SK-N-SH (cell line): ENCODE measurements around the gene SMIM28. TPM values are rescaled to one million over a fixed set of nuclear protein-coding genes. Genes with fewer than 3 reads are reported as not detected.

Source experiments
- CTCF ChIA-PET: fragments of 300-600, 350-600 bp; formaldehyde crosslinking; extraction: SDS; loops from one replicate; lab custom pipeline; 2021; lab: Yijun Ruan, JAX
- POLR2A ChIA-PET: fragments of 350-600 bp; sonication (Branson Sonifier 250); formaldehyde crosslinking; extraction: SDS; loops from one replicate; lab custom pipeline; 2020; ENCODE audit warnings: antibody characterized with exemption, inconsistent platforms; lab: Yijun Ruan, JAX
- DNase-seq: peaks from one replicate; pipeline ENCODE4 v3.0.0; 2012
- H2AFZ ChIP-seq: fragments of 200-600 bp; sonication (generic); 2 replicates; pipeline ENCODE4 v1.8.1; 2016; ENCODE audit warnings: antibody characterized with exemption, mild to moderate bottlenecking, low read depth
- H3F3A ChIP-seq: fragments of 200-600 bp; sonication (generic); replicated peaks from 2 replicates; pipeline ENCODE3; 2016; ENCODE audit warnings: antibody characterized with exemption, mild to moderate bottlenecking; ENCODE audit not compliant: insufficient read depth
- H3K27ac ChIP-seq, 2 experiments: fragments of 200-500 bp in 1 of 2; fragments of 200-600 bp in 1 of 2; sonication (Bioruptor generic) in 1 of 2; sonication (generic), shearing (Covaris generic) in 1 of 2; 2 replicates each; pipeline versions ENCODE4 v1.5.1 to v1.6.1; 2014 to 2016; ENCODE audit warnings: low read depth in 2 of 2, inconsistent platforms in 1 of 2, low read length in 1 of 2, mild to moderate bottlenecking in 1 of 2, mixed read lengths in 1 of 2
- H3K27me3 ChIP-seq: fragments of 200-600 bp; sonication (generic), shearing (Covaris generic); 2 replicates; pipeline ENCODE4 v1.6.1; 2016; ENCODE audit warnings: mixed run types; ENCODE audit not compliant: insufficient read depth
- H3K36me3 ChIP-seq, 2 experiments: fragments of 200-500 bp in 1 of 2; fragments of 200-600 bp in 1 of 2; sonication (Bioruptor generic) in 1 of 2; sonication (generic) in 1 of 2; replicated peaks in 1 of 2; 2 replicates each; pipeline versions ENCODE3 to v1.5.1; 2014 to 2016; ENCODE audit warnings: low read length in 1 of 2, mild to moderate bottlenecking in 1 of 2; ENCODE audit not compliant: insufficient read depth in 2 of 2, control insufficient read depth in 1 of 2
- H3K4me1 ChIP-seq, 2 experiments: fragments of 200-500 bp in 1 of 2; fragments of 200-600 bp in 1 of 2; sonication (Bioruptor generic) in 1 of 2; sonication (generic), shearing (Covaris generic) in 1 of 2; 2 replicates each; pipeline versions ENCODE4 v1.5.1 to v1.6.1; 2014 to 2016; ENCODE audit warnings: low read depth in 1 of 2, low read length in 1 of 2, mixed run types in 1 of 2; ENCODE audit not compliant: insufficient read depth in 2 of 2, control insufficient read depth in 1 of 2
- H3K4me2 ChIP-seq: fragments of 200-600 bp; sonication (generic), shearing (Covaris generic); 2 replicates; pipeline ENCODE4 v1.6.1; 2017; ENCODE audit warnings: mixed run types
- H3K4me3 ChIP-seq, 2 experiments: fragments of 200-500 bp in 1 of 2; fragments of 200-600 bp in 1 of 2; sonication (Bioruptor generic) in 1 of 2; sonication (generic), shearing (Covaris generic) in 1 of 2; 2 replicates each; pipeline versions ENCODE4 v1.5.1 to v1.8.1; 2014 to 2016; ENCODE audit warnings: low read depth in 2 of 2, inconsistent platforms in 1 of 2, low read length in 1 of 2, mild to moderate bottlenecking in 1 of 2, mixed read lengths in 1 of 2, moderate library complexity in 1 of 2
- H3K79me2 ChIP-seq: fragments of 200-600 bp; sonication (generic); 2 replicates; pipeline ENCODE4 v1.8.1; 2017; ENCODE audit warnings: mild to moderate bottlenecking; ENCODE audit not compliant: insufficient read depth
- H3K9ac ChIP-seq: fragments of 200-600 bp; sonication (generic); 2 replicates; pipeline ENCODE4 v1.6.1; 2017; ENCODE audit warnings: mixed run types
- H3K9me2 ChIP-seq: fragments of 200-600 bp; sonication (generic); 2 replicates; pipeline ENCODE4 v1.6.1; 2017; ENCODE audit warnings: mixed run types
- H3K9me3 ChIP-seq: fragments of 200-600 bp; sonication (generic); 2 replicates; pipeline ENCODE4 v1.6.1; 2017; ENCODE audit warnings: mixed run types, mild to moderate bottlenecking, moderate library complexity
- H4K20me1 ChIP-seq: fragments of 200-600 bp; sonication (generic); 2 replicates; pipeline ENCODE4 v1.6.1; 2017; ENCODE audit warnings: mild to moderate bottlenecking, mixed run types; ENCODE audit not compliant: insufficient read depth
- EP300 ChIP-seq, 2 experiments: IDR thresholded peaks; 2 replicates each; pipeline versions ENCODE4 v1.4.0 to v1.6.1; 2012; ENCODE audit warnings: borderline replicate concordance in 1 of 2, low read depth in 1 of 2, low read length in 1 of 2
- FOXM1 ChIP-seq: IDR thresholded peaks from 2 replicates; pipeline ENCODE4 v1.4.0; 2012; ENCODE audit warnings: low read depth, mild to moderate bottlenecking
- JUND ChIP-seq: IDR thresholded peaks from 2 replicates; pipeline ENCODE4 v1.4.0; 2012
- MXI1 ChIP-seq: IDR thresholded peaks from 2 replicates; pipeline ENCODE4 v1.6.1; 2012; ENCODE audit warnings: mild to moderate bottlenecking, low read depth, low read length, improper control_type of control experiment
- RAD21 ChIP-seq: IDR thresholded peaks from 2 replicates; pipeline ENCODE4 v1.6.1; 2012; ENCODE audit warnings: mild to moderate bottlenecking, low read length
- RCOR1 ChIP-seq: fragments of 150-350 bp; IDR thresholded peaks from 2 replicates; pipeline ENCODE4 v1.6.1; 2017; ENCODE audit warnings: antibody characterized with exemption, low read length
- RFX5 ChIP-seq: IDR thresholded peaks from 2 replicates; pipeline ENCODE4 v1.6.1; 2012; ENCODE audit warnings: mild to moderate bottlenecking, improper control_type of control experiment, low read length
- SMC3 ChIP-seq: IDR thresholded peaks from 2 replicates; pipeline ENCODE4 v1.6.1; 2012; ENCODE audit warnings: low read depth, low read length, improper control_type of control experiment
- TCF12 ChIP-seq: IDR thresholded peaks from 2 replicates; pipeline ENCODE4 v1.4.0; 2012
- polyA plus RNA-seq, 3 experiments: library from polyadenylated mRNA; depleted of rRNA; stranded (reverse); fragments of >200 nt; gene quantifications; 2 replicates each; pipeline ENCODE4 v1.2.3, GENCODE V29; 2012
- TF ChIP-seq, protein P1 (sequence below): IDR thresholded peaks from 2 replicates; pipeline ENCODE4; 2012
- TF ChIP-seq, protein P2 (sequence below): fragments of 150-350 bp; IDR thresholded peaks from 2 replicates; pipeline ENCODE4 v1.6.1; 2017; ENCODE audit warnings: antibody characterized with exemption, low read length, low read depth, borderline replicate concordance
- TF ChIP-seq, protein P3 (sequence below): IDR thresholded peaks from 2 replicates; pipeline ENCODE4 v1.4.0; 2012; ENCODE audit warnings: low read depth, borderline replicate concordance
- TF ChIP-seq, protein P4 (sequence below): IDR thresholded peaks from 2 replicates; pipeline ENCODE4 v1.6.1; 2012; ENCODE audit warnings: mild to moderate bottlenecking, low read depth, low read length, moderate library complexity

Gene SMIM28
- polyA plus RNA-seq, 1 of the 3 experiments (the other 2 are of a cell fraction): not detected

DNA sequence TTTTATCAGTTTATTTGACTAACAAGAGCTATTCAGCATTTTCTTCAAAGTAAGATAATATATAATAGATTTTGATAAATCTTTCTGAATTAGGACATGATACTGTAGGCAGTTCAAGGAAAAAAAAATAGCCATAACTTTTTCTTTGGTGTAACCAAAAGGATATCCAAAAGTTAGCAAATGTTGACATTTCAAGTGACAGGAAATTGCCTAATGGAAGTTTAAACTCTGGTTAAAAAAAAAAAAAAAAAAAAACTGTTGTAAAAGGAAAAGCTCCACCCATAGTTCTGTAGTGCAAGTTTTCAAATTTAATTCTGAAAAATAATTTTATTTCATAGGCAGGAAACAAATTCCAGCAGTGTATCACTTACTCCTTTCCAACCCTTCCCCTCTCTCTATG is 45.2 kb downstream of the SMIM28 start:
- CTCF ChIA-PET: interaction anchor here (1.5 kb wide), 1 partner anchor 98 kb away, joined by 4 read pairs; no protein-coding TSS in a partner anchor
- Histone ChIP-seq H3K9me2 (no peaks in the 10 kb centered on the region), H3K79me2 (no peaks in the 10 kb centered on the region), H3K27ac (no peak overlapping the region), H4K20me1 (no peaks in the 10 kb centered on the region), H3K4me1 (peaks cover 0 to 8% of the 10 kb centered on the region in 2 experiments; a peak in 1 of 4 replicates), H3K9ac (no peak overlapping the region), H2AFZ (no peak overlapping the region), H3K9me3 (no peaks in the 10 kb centered on the region), H3K27me3 (peaks cover 16% of the 10 kb centered on the region; the same call in 1 of the 2 replicates), H3K36me3 (no peaks in the 10 kb centered on the region), H3K4me2 (no peak overlapping the region), H3F3A (no peaks in the 10 kb centered on the region), H3K4me3 (no peak overlapping the region)
- POLR2A ChIA-PET: no interaction called here
- TF ChIP-seq EP300 (IDR thresholded peaks at IDR 0.05; ENCODE audit: borderline replicate concordance in 1 of 2, low read depth in 1 of 2, low read length in 1 of 2) (no peak), JUND (no peak), RCOR1 (no peak), RFX5 (no peak), SMC3 (no peak), RAD21 (no peak), FOXM1 (no peak), TCF12 (no peak), MXI1 (no peak)
- TF ChIP-seq, protein P1, sequence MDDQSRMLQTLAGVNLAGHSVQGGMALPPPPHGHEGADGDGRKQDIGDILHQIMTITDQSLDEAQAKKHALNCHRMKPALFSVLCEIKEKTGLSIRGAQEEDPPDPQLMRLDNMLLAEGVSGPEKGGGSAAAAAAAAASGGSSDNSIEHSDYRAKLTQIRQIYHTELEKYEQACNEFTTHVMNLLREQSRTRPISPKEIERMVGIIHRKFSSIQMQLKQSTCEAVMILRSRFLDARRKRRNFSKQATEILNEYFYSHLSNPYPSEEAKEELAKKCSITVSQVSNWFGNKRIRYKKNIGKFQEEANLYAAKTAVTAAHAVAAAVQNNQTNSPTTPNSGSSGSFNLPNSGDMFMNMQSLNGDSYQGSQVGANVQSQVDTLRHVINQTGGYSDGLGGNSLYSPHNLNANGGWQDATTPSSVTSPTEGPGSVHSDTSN: no peak
- TF ChIP-seq, protein P2, sequence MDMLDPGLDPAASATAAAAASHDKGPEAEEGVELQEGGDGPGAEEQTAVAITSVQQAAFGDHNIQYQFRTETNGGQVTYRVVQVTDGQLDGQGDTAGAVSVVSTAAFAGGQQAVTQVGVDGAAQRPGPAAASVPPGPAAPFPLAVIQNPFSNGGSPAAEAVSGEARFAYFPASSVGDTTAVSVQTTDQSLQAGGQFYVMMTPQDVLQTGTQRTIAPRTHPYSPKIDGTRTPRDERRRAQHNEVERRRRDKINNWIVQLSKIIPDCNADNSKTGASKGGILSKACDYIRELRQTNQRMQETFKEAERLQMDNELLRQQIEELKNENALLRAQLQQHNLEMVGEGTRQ: no peak
- TF ChIP-seq, protein P3, sequence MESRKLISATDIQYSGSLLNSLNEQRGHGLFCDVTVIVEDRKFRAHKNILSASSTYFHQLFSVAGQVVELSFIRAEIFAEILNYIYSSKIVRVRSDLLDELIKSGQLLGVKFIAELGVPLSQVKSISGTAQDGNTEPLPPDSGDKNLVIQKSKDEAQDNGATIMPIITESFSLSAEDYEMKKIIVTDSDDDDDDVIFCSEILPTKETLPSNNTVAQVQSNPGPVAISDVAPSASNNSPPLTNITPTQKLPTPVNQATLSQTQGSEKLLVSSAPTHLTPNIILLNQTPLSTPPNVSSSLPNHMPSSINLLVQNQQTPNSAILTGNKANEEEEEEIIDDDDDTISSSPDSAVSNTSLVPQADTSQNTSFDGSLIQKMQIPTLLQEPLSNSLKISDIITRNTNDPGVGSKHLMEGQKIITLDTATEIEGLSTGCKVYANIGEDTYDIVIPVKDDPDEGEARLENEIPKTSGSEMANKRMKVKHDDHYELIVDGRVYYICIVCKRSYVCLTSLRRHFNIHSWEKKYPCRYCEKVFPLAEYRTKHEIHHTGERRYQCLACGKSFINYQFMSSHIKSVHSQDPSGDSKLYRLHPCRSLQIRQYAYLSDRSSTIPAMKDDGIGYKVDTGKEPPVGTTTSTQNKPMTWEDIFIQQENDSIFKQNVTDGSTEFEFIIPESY: no peak
- TF ChIP-seq, protein P4, sequence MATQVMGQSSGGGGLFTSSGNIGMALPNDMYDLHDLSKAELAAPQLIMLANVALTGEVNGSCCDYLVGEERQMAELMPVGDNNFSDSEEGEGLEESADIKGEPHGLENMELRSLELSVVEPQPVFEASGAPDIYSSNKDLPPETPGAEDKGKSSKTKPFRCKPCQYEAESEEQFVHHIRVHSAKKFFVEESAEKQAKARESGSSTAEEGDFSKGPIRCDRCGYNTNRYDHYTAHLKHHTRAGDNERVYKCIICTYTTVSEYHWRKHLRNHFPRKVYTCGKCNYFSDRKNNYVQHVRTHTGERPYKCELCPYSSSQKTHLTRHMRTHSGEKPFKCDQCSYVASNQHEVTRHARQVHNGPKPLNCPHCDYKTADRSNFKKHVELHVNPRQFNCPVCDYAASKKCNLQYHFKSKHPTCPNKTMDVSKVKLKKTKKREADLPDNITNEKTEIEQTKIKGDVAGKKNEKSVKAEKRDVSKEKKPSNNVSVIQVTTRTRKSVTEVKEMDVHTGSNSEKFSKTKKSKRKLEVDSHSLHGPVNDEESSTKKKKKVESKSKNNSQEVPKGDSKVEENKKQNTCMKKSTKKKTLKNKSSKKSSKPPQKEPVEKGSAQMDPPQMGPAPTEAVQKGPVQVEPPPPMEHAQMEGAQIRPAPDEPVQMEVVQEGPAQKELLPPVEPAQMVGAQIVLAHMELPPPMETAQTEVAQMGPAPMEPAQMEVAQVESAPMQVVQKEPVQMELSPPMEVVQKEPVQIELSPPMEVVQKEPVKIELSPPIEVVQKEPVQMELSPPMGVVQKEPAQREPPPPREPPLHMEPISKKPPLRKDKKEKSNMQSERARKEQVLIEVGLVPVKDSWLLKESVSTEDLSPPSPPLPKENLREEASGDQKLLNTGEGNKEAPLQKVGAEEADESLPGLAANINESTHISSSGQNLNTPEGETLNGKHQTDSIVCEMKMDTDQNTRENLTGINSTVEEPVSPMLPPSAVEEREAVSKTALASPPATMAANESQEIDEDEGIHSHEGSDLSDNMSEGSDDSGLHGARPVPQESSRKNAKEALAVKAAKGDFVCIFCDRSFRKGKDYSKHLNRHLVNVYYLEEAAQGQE: no peak
- no peak for DNase-seq
